Adipocyte (in vitro differentiated cells): ENCODE results near the gene NEDD9.
A peak's percentile ranks its signal among the peaks of the same experiment; 100 is the strongest.

ENCODE experiments used
- DNase-seq: peaks from one replicate; pipeline ENCODE4 v3.0.0-alpha.2; 2015; ENCODE audit warnings: low read depth
- H3K27me3 ChIP-seq: replicated peaks from 2 replicates; pipeline ENCODE4 v1.7.0; 2013; ENCODE audit warnings: mild to moderate bottlenecking, low read length, moderate library complexity; ENCODE audit not compliant: control insufficient read depth, insufficient read depth
- H3K36me3 ChIP-seq: 2 replicates; pipeline ENCODE4 v1.7.0; 2013; ENCODE audit warnings: low read length, mild to moderate bottlenecking, moderate library complexity; ENCODE audit not compliant: control insufficient read depth, insufficient read depth, severe bottlenecking
- H3K4me1 ChIP-seq: 2 replicates; pipeline ENCODE4 v1.7.0; 2013; ENCODE audit warnings: mild to moderate bottlenecking, low read length, moderate library complexity; ENCODE audit not compliant: control insufficient read depth, insufficient read depth
- H3K4me3 ChIP-seq: 2 replicates; pipeline ENCODE4 v1.7.0; 2013; ENCODE audit warnings: mild to moderate bottlenecking, low read length, moderate library complexity
- H3K9ac ChIP-seq: 2 replicates; pipeline ENCODE4 v1.7.0; 2013; ENCODE audit warnings: mild to moderate bottlenecking, low read length, moderate library complexity
- H3K9me3 ChIP-seq: 2 replicates; pipeline ENCODE4 v1.7.0; 2013; ENCODE audit warnings: mild to moderate bottlenecking, low read length, moderate library complexity; ENCODE audit not compliant: control insufficient read depth

Gene NEDD9

GRCh38 chr6:11203306-11204004 lies 29.0 kb downstream of the NEDD9 start:
- H3K4me3 ChIP-seq, result no peak overlapping the region
- peaks cover 59% of the 10 kb centered on the region for H3K36me3 ChIP-seq
- no peaks in the 10 kb centered on the region for H3K9me3 ChIP-seq
- DNase-seq, result no peak
- no peaks in the 10 kb centered on the region for H3K27me3 ChIP-seq
- H3K9ac ChIP-seq, result peak overlapping the region; percentile 4
- peaks cover 53% of the 10 kb centered on the region for H3K4me1 ChIP-seq

GRCh38 chr6:11202513-11203305 lies 29.8 kb downstream of the NEDD9 start:
- H3K27me3 ChIP-seq, result no peaks in the 10 kb centered on the region
- H3K9ac ChIP-seq, result peak overlapping the region; percentile 35
- no peaks in the 10 kb centered on the region for H3K9me3 ChIP-seq
- H3K4me3 ChIP-seq, result no peak overlapping the region
- H3K4me1 ChIP-seq, result peaks cover 56% of the 10 kb centered on the region
- H3K36me3 ChIP-seq, result peaks cover 61% of the 10 kb centered on the region
- peak; percentile 31 for DNase-seq

GRCh38 chr6:11201772-11202512 lies 30.5 kb downstream of the NEDD9 start:
- no peaks in the 10 kb centered on the region for H3K9me3 ChIP-seq
- no peak for DNase-seq
- H3K4me3 ChIP-seq, result no peak overlapping the region
- H3K9ac ChIP-seq, result peak overlapping the region; percentile 35
- peaks cover 56% of the 10 kb centered on the region for H3K4me1 ChIP-seq
- H3K27me3 ChIP-seq, result no peaks in the 10 kb centered on the region
- peaks cover 65% of the 10 kb centered on the region for H3K36me3 ChIP-seq

- H3K9me3 ChIP-seq, result no peaks in the 10 kb centered on the region
- no peak for DNase-seq
- H3K4me1 ChIP-seq, result peaks cover 55% of the 10 kb centered on the region
- H3K4me3 ChIP-seq, result peak overlapping the region; percentile 51
- H3K27me3 ChIP-seq, result no peaks in the 10 kb centered on the region
- H3K36me3 ChIP-seq, result peaks cover 65% of the 10 kb centered on the region
- H3K9ac ChIP-seq, result peak overlapping the region; percentile 52
Observed at GRCh38 chr6:11201015-11201414, 31.5 kb downstream of the NEDD9 start.

GRCh38 chr6:11200356-11200755 lies 32.1 kb downstream of the NEDD9 start:
- H3K9me3 ChIP-seq, result no peaks in the 10 kb centered on the region
- H3K9ac ChIP-seq, result peak overlapping the region; percentile 52
- DNase-seq, result peak; percentile 52
- H3K4me1 ChIP-seq, result peaks cover 58% of the 10 kb centered on the region
- H3K36me3 ChIP-seq, result peaks cover 59% of the 10 kb centered on the region
- no peaks in the 10 kb centered on the region for H3K27me3 ChIP-seq
- peak overlapping the region; percentile 51 for H3K4me3 ChIP-seq

- DNase-seq, result peak; percentile 48
- Histone ChIP-seq H3K4me1 (peaks cover 71% of the 10 kb centered on the region), H3K4me3 (no peak overlapping the region), H3K9ac (no peak overlapping the region), H3K36me3 (peaks cover 47% of the 10 kb centered on the region), H3K9me3 (no peaks in the 10 kb centered on the region), H3K27me3 (no peaks in the 10 kb centered on the region)
Observed at GRCh38 chr6:11198663-11199603, 33.5 kb downstream of the NEDD9 start.

GRCh38 chr6:11197850-11198249 lies 34.6 kb downstream of the NEDD9 start:
- peak overlapping the region; percentile 46 for H3K4me3 ChIP-seq
- no peak for DNase-seq
- no peaks in the 10 kb centered on the region for H3K9me3 ChIP-seq
- H3K36me3 ChIP-seq, result peaks cover 44% of the 10 kb centered on the region
- no peaks in the 10 kb centered on the region for H3K27me3 ChIP-seq
- peak overlapping the region; percentile 40 for H3K9ac ChIP-seq
- peaks cover 70% of the 10 kb centered on the region for H3K4me1 ChIP-seq

- Histone ChIP-seq H3K9me3 (no peaks in the 10 kb centered on the region), H3K36me3 (peaks cover 44% of the 10 kb centered on the region), H3K27me3 (no peaks in the 10 kb centered on the region), H3K4me1 (peaks cover 64% of the 10 kb centered on the region), H3K9ac (peak overlapping the region; percentile 57), H3K4me3 (peak overlapping the region; percentile 46)
- peak; percentile 92 for DNase-seq
Observed at GRCh38 chr6:11197175-11197536, 35.3 kb downstream of the NEDD9 start.

GRCh38 chr6:11196511-11197174 lies 35.8 kb downstream of the NEDD9 start:
- H3K36me3 ChIP-seq, result peaks cover 49% of the 10 kb centered on the region
- no peaks in the 10 kb centered on the region for H3K27me3 ChIP-seq
- no peaks in the 10 kb centered on the region for H3K9me3 ChIP-seq
- peak overlapping the region; percentile 57 for H3K9ac ChIP-seq
- peak; percentile 76 for DNase-seq
- peaks cover 59% of the 10 kb centered on the region for H3K4me1 ChIP-seq
- no peak overlapping the region for H3K4me3 ChIP-seq
